Esophagus mucosa (tissue), 1 donor: ENCODE measurements around the gene RNASEH2B. TPM values are rescaled to one million over a fixed set of nuclear protein-coding genes. Genes with fewer than 3 reads are reported as not detected.

Experiments
- ATAC-seq: fragments of 200-7000 bp; cut with Tn5 transposase; one replicate; pipeline ENCODE4 v1.9.1; 2020
- total RNA-seq: library from RNA; stranded (reverse); gene quantifications from one replicate; pipeline ENCODE4 v1.2.4, GENCODE V29; 2023
- donor health status: DM: yes; HTN: yes; CAD: no.

Gene RNASEH2B
- total RNA-seq, 1 donor from 2014 or later: 19.2 TPM

GRCh38 chr13:50908371-50908770 lies 1.2 kb upstream of the RNASEH2B start:
- no peak for ATAC-seq

DNA sequence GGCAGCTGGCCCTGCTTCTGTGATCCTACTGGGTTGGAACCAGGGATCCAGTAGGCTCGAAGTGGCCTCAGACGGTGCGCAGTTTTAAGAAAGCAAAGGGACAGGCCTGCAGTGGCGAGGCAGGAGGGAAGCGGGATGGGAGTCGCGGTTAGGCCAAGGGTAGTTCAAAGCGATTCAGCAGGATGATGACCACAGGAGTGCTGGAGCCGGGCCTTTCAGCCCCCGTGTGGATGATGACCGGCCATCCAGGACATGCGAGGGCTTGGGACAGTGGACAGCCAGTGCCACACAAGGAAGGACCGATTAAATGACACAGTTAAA lies 854 bp downstream of the RNASEH2B start:
- peak; percentile 44 for ATAC-seq

- ATAC-seq: no peak
Observed at GRCh38 chr13:50911081-50911631, 1.6 kb downstream of the RNASEH2B start.

- peak; percentile 65 for ATAC-seq
Observed at GRCh38 chr13:50911937-50912795, 2.6 kb downstream of the RNASEH2B start.

DNA sequence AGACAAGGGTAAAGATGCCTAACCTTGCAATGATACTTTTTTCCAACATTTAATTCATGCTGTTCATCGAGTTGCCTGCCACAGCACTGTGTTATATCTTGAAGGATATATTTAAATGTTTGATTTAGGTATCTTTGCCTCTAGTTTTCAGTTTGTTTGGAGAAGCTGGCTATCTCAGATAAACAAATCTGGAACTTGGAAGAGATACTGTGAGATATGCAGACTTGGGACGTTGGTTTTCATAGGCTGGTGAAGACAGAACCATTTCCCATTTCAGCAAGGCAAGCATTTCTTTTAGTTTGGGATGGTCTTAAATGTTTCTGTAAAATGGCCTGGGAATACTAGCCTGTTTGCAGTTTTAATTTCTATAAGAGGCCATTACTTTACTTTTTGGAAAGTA lies 3.3 kb downstream of the RNASEH2B start:
- no peak for ATAC-seq

- ATAC-seq: no peak
Observed at GRCh38 chr13:50914176-50914700, 4.6 kb downstream of the RNASEH2B start.

DNA sequence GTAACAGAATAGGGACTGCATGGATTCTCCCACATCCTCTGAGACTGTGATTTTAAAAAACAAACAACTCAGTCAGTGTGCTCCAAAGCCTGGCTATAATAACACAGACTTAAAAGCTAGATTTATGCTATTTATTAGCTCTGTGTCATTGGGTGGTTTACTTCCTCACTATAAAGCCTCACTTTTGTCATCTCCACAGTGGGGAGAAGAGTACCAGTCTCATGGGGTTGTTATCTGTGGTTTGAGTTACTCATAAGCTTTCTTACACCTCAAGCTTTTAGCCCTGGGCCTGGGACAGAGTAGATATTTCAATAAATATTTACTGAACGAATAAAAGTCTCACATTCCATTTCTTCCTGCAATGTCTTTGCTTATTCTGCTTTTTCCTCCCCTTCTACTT lies 5.3 kb downstream of the RNASEH2B start:
- no peak for ATAC-seq

DNA sequence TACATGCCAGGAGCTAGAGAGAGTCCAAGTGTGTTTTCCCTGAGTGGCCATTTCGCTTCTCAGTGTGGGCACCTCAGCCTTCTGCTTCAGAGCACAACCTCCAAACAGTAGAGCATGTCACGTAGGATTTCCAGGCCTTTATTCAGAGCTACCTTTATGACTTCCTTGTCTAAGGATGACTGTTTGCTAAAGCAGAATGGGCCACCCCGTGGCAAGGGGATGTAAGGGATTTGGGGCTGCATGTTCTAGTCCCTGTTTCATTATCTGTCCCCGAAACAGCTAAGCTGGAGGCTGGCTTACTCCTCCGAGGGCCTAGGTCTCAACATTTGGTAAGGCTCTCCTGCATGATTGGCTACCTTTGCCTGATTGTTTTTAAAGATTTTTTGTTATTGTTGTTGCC lies 6.0 kb downstream of the RNASEH2B start:
- no peak for ATAC-seq

DNA sequence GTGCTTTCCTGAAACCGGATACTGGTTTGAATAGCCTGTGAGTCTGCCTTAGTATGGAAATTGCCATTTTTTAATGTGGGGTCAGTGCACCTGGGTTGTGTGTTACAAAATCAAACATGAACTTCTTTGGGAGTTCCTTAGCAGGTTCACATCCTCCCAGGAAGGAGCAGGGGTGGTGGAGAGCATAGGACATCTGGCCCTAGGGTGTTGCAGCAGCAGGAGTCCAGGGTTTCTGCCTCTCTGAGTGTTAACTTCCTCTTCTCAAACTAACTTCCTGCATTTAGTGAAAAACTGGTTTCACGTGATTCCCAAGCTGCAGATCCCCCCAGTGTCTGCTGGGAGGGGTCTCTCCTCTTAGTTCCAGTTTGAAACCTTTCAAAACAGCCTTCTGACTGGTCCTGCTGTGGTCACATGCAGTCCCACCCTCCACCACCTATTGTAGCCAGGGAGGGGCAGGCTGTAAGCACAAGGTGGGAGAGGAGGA lies 7.2 kb downstream of the RNASEH2B start:
- ATAC-seq: peak; percentile 7

GRCh38 chr13:50917572-50917971 lies 8.0 kb downstream of the RNASEH2B start:
- no peak for ATAC-seq

DNA sequence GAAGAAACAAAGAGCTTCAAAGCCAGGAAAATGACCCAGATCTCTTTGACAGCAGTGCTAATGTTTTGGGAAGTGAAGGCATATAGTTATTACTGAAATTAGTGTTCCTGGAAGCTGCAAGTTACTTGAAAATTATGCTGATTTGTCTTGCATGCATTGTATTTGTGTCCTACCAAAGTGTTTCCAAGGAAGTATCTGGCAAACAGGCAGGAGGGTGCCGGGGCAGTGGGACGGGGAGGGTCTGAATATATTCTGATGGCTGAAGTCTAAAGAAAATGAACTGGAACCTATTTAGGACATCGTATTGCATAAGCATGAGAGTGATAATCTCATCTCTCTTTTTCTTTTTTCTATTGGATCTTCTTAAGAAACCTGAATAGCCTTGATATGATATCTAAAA lies 9.0 kb downstream of the RNASEH2B start:
- ATAC-seq: no peak

GRCh38 chr13:50919277-50919676 lies 9.7 kb downstream of the RNASEH2B start:
- ATAC-seq: no peak

DNA sequence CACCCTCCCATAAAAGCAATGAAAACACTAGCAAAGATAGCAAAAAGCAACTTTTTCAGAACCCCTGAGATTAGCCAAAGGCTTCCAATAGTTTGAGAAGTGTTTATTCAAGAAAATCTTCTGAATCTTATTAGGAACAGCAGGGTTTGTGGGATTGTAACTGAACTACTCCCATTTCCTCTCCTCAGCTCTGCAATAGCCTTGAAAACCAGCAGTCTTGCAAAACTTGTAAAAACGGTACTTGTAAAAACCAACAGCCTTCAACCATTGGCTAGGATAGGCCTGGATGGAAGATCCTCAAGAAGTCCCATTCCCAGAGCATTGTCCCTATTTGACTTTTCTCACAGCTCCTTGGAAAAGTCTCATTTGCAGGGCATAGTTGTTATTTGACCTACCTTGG lies 12.1 kb downstream of the RNASEH2B start:
- ATAC-seq: no peak

DNA sequence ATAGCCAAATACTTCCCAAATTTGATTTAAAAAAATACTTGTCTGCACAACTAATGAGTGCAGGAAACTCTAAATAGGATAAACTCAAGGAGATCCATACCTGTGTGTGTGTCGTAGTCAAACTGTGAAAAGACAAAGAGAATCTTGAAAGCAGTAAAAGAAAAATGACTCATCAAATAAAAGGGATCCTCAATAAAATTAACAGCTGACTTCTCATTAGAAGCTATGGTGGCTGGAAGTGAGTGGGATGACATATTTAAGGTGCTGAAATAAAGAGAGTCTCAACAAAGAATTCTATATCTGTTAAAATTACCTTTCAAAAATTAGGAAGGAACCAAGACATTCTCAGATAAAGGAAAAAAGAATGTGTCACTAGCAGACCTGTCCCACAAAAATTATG lies 13.7 kb downstream of the RNASEH2B start:
- ATAC-seq: no peak

- ATAC-seq: no peak
Observed at GRCh38 chr13:50924025-50924424, 14.4 kb downstream of the RNASEH2B start.

DNA sequence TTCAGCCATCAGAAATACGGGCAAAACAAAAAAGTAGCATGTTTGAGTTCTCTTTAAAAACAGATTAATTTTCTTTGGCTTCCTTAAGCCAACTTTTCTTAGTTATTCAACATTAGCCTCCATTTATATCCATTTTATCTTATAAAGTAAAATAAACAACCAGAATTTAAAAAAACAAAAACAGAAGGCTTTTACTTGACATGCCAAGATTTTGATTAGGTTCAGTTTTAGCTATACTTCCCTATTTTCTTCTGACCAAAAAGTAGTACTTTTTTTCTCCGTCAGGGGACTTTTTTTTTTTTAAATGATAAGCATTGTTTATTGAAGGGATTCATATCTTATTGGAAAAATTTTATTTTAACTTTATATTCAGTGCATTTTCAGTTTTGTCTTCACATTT lies 18.1 kb downstream of the RNASEH2B start:
- no peak for ATAC-seq

GRCh38 chr13:50928102-50928501 lies 18.5 kb downstream of the RNASEH2B start:
- ATAC-seq: no peak

DNA sequence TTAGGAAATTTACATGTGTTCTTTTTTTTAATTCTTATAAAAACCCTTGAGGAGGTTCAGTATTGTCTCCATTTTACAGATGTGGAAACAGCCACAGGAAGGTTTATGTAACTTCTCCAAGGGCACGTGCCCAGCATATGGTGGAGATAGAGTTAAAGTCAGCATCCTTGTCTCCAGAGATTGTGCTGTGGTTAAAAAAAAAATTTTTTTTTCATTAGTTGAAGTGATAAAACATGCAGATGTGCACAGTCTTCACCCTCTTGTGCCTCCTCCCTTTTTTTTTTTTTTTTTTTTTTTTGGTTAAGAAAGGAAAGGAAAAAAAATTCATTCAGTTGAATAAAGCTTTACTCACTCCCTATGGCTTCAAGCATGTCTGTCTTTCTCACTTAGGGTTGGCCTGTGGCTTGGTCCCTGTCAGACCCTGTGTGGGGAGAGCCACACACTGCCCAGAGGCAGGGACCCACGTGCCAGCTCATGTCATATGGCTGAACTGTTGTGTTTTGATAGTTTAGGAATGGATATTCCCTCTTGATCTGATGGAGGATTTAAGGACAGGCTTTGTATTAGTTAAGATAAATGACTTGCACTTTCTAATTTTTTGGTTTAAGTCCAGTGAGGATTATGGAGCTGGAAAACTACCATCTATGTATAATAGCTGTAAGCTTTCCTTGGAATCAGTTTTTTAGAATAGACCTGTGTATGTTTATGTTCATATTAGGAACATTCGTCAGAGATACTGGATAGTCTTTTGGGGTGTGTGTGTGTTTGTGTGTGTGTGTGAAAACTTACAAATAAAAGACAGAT lies 19.3 kb downstream of the RNASEH2B start:
- no peak for ATAC-seq

DNA sequence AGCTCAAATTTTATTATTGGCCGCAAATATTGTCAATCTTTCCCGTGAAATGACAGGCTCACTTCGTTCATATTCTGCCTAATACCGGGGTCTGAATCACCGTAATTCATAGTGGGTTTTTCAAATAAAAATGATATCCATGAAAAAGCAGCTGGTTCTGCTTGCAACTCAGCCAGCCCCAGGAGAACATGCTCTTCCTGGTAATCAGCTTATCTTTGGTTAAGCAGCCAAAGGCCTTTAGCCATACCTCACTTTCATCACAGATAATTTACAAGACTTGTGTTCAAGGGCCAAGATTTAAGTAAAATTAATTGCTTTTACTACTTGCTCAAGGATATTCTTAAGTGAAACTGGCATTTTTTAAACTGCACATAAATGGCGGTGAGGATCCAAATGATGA lies 22.5 kb downstream of the RNASEH2B start:
- no peak for ATAC-seq

DNA sequence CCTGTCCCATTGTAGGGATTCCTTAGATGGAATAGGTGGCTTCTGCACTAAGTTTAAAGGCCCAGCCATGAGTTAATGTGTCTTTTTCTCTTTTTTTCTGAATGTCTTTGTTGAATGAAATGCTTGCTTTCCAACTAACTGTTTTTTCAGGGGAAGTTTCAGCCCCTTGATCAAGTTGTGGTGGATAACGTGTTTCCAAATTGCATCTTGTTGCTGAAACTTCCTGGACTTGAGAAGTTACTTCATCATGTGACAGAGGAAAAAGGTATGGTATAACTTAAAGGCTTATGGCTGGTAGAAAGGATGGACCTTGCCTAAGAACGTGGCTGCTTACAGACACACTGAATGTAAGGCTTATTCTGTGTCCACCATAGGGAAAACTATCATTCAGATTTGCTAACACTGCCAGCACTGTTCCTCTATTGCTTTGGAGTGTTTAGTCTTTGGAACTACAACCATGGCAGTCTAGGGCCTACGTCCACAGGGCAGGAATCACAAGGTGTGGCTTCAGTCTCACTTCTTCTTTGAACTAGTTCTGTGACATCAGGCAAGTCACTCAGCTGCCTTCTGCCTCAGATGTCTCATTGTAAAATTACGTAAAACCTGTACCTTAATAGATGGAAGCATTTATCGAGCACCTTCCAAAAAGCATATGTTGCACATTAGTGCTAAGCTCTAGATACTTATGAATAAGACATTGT lies 25.3 kb downstream of the RNASEH2B start:
- no peak for ATAC-seq

DNA sequence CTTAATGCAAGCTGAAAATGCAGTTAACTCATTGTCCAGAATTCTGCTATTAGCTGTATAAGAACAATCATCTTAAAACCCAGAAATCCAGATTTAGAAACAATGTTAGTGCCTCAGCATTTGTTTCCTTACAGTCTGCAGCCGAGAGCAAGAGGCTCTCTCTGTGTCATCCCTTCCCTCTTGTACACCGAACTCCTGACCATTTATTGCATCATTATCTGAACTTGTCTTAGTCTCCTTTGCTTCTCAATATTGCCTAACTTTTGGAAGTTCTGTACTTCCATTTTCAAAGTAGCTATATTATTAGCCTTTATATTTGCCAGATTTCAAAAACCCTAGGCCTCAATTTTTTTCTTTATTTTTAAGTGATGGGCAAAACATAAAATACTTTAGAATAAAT lies 27.1 kb downstream of the RNASEH2B start:
- ATAC-seq: no peak

- ATAC-seq: no peak
Observed at GRCh38 chr13:50940509-50940908, 30.9 kb downstream of the RNASEH2B start.

GRCh38 chr13:50941146-50941545 lies 31.6 kb downstream of the RNASEH2B start:
- no peak for ATAC-seq
